HEK293T (cell line): Measurements from ENCODE around the gene TPSD1.
"Not testable (repeated sequence)": the region's sequence is repeated elsewhere in the genome, so short reads cannot be mapped to it uniquely, and the experiment has no call there.

Source experiments
- ELF4 ChIP-seq: fragments of 450-650 bp; IDR thresholded peaks from 2 replicates; pipeline ENCODE4 v1.6.1; 2017; ENCODE audit warnings: antibody characterized with exemption
- FOXK2 ChIP-seq: fragments of 450-650 bp; IDR thresholded peaks from 2 replicates; pipeline ENCODE4 v1.6.1; 2016; ENCODE audit warnings: mild to moderate bottlenecking
- FOXM1 ChIP-seq: fragments of 450-650 bp; IDR thresholded peaks from 2 replicates; pipeline ENCODE4 v1.6.1; 2017; ENCODE audit warnings: mild to moderate bottlenecking, borderline replicate concordance
- TARDBP ChIP-seq: fragments of 450-650 bp; IDR thresholded peaks from 2 replicates; pipeline ENCODE4 v1.6.1; 2016

DNA sequence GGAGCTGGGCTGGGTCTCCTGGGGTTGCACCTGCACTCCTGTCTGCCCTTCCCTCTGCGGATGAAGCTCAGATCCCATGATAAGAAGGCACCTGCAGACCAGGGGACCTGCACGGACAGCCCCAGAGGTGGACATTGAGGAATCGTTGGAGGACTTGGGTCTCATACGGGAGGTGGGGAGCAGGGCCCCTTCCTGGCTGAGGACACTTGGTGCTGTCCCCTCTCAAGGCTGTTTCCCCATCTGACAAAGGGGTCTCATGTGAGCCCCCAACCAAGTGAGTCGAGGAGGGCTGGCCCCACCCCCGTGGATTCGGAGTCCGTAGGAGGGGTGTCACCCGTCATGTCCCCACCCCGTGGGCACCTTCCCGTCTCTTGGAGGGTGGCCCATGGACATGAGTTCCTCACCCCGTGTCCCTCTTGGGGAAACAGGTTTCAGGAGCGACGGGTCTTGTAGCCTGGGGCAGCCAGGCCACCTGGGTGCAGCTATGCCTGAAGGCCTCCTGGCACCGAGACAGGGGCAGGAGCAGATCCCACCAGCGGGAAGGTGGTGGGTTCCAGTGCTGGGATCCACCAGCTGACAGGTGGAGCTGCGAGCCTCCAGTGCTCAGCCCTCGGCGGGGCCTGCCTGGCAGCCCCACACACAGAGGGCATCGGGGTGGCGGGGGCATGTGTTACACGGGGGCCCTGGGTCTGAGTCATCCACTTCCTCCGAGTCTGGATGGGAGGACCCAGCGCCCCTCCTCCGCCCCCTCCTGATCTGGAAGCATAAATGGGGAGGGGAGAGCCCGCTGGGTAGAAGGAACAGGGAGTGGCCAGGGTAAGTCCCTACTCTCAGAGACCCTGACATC, at the start of gene TPSD1:
- not testable (repeated sequence) for TF ChIP-seq TARDBP, FOXK2, ELF4, FOXM1
